Gastrocnemius medialis (tissue), 4 donors: ENCODE results near the gene PYCARD.

ENCODE experiments used
- POLR2A ChIP-seq, 2 donors: fragments of 450-650 bp; IDR thresholded peaks; one replicate each; pipeline ENCODE4 v1.6.1; 2017; ENCODE audit warnings: antibody characterized with exemption in 2 of 2, mild to moderate bottlenecking in 2 of 2, moderate library complexity in 2 of 2
- TF ChIP-seq, protein P1 (sequence below), 5 experiments: fragments of 450-650 bp in 3 of 5; fragments of 200-600 bp in 2 of 5; sonication (generic) in 2 of 5; IDR thresholded peaks in 4 of 5; conservative IDR thresholded peaks in 1 of 5; 1 replicate in 4 of 5; 2 replicates in 1 of 5; pipeline ENCODE4 v1.5.1; 2016 to 2019; ENCODE audit warnings: antibody characterized with exemption in 5 of 5, mild to moderate bottlenecking in 3 of 5, moderate library complexity in 3 of 5

GRCh38 chr16:31177136-31177535, 25.4 kb downstream of the PYCARD start:
- no peak for TF ChIP-seq POLR2A (IDR thresholded peaks at IDR 0.05)
- TF ChIP-seq, protein P1, sequence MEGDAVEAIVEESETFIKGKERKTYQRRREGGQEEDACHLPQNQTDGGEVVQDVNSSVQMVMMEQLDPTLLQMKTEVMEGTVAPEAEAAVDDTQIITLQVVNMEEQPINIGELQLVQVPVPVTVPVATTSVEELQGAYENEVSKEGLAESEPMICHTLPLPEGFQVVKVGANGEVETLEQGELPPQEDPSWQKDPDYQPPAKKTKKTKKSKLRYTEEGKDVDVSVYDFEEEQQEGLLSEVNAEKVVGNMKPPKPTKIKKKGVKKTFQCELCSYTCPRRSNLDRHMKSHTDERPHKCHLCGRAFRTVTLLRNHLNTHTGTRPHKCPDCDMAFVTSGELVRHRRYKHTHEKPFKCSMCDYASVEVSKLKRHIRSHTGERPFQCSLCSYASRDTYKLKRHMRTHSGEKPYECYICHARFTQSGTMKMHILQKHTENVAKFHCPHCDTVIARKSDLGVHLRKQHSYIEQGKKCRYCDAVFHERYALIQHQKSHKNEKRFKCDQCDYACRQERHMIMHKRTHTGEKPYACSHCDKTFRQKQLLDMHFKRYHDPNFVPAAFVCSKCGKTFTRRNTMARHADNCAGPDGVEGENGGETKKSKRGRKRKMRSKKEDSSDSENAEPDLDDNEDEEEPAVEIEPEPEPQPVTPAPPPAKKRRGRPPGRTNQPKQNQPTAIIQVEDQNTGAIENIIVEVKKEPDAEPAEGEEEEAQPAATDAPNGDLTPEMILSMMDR (IDR thresholded peaks at IDR 0.05 in 4 of 5, conservative IDR thresholded peaks at IDR 0.05 in 1 of 5) = no peak
